ENCODE results near the gene AKR7A3.
A peak's percentile ranks its signal among the peaks of the same experiment; 100 is the strongest.
"Not testable (repeated sequence)": the region's sequence is repeated elsewhere in the genome, so short reads cannot be mapped to it uniquely, and the experiment has no call there.

Gene AKR7A3

DNA sequence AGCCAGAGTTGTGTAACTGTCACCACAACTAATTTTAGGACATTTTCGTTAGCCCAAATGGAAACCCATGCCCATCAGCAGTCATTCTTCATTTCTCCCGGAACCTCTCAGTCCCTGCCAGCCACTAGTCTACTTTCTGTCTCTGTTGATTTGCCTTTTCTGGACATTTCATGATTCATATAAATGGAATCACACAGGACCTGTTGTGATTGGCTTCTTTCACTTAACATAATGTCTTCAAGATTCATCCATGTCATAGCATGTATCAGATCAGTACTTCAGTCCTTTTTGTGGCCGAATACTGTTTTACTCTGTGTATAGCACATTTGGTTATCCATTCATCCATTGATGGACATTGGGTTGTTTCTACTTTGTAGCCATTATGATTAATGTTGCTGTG is 30.6 kb upstream of the AKR7A3 start:
- no peak for DNase-seq (ENCODE audit: low read depth)

DNA sequence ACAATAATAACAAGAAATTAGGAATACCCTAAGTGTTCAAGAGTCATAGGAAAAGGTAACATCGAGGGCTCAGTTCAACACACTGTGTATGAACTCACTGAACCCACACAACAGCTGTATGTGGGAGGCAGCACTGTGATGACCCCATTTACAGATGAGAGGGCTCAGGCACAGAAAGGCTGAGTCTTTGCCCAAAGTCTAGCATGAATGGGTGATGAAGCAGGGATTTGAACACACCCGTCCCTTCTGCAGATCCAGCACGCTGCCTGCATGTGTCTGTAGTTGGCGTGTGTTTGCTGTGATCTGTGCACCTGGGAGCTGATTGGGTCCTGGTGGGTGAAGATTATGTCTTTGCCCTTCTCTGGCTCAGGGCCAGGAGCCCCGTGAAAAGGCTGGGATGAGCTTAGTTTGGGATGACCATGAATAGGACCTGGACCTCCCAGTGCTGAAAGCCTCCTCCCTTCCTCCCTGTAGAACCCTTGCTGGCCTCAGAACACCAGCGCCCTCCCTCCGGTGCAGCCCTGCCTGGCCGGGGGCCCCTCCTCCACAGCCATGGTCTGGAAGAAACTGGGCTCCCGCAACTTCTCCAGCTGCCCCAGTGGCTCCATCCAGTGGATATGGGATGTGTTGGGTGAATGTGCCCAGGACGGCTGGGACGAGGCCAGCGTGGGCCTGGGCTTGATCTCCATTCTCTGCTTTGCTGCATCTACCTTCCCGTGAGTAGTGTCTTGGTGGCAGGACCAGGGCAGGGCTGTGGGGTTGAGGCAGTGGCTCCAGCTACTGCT is 28.7 kb upstream of the AKR7A3 start:
- no peak for DNase-seq (ENCODE audit: low read depth)

DNA sequence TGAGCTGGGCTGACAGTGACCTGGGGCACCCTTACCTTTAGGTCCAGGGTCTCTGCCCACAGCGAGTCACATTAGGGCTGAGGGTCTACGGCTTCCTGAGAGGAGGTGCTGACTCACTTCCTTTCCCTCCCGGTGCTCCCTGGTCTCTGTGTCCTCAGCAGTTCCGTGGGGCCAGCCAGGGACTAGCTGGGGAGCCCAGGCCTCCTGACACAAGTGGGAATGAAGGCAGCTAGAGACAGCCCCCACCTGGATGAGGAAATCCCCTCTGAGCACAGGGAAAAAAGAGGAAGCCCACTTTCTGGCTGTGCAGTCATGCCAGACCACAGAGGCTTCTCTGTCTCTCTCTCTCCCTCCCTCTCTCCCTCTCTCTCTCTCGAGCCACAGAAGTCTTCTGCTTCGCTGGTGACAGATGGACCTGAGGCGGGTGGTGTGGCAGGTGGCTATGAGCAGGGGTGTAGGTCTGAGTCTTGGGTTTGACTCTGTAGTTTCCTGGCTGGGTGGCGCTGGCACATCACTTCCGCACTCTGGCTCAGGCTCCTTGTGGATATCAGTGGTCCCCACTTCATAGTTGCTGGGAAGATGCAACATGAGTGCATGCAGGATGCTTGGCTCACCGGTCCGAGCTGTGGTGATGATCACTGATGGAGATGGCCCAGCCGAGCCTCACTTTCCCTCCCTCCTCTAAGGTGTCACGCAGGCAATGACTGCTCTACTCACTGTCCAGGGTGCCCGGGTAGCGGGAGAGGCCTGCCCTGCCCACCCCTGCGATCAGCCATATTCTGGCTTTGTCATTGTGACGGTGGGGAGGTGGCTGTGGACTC is 27.0 kb upstream of the AKR7A3 start:
- DNase-seq (ENCODE audit: low read depth), result no peak

DNA sequence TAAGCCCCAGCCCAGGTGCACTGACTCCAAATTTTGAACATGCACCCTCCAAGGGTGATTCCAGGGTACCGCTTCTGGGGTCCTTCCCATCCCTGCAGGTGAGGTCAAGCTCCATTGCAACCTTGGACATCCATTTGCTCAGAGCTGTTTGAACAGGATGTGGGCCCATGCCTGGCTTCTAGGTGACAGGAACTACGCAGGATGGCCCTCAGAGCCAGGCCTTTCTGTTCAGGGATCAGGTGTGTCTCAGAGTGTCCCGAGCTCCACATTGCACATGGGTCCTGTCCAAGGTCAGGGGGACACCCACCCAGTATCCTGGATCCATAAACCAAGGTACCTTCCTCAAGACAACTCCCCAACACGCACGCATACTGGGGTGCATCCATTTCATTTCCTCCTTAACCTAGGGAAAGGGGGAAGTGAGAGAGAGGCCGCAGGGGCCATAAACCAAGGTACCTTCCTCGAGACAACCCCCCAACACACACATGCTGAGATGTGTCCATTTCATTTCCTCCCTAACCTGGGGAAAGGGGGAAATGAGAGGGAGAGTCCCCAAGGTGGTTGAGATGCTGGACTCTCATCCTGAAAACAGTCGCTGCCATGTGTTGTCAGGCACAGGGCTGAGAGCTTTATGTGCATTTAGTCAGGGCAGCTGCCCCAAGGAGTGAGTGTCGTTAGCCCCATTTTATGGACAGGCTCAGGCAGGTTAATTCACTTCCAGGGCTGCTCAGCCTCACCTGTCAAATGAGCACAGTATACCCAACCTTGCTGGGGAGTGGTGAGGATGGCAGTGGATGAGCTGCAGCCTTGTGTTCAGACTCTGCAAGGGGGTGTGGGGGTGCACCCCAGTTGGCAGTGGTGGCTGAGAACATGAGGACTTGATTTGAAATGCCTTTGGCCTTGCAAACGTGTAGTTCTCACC is 25.7 kb upstream of the AKR7A3 start:
- no peak for DNase-seq (ENCODE audit: low read depth)

DNA sequence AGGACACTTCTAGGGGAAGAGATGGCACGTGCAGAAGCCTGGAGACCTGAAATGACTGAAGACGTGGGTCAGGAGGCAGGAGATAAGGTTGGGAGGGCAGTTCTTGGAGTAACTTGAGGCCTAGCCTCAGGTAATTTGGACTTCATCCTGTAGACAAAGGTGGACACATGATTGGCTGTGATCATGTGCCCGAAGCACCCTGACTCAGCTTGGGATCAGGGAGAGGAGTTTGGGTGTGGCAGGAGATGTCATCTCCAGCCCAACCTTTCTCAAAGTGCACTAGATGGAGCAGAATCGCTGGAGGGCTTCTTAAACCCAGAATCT is 25.0 kb upstream of the AKR7A3 start:
- DNase-seq (ENCODE audit: low read depth), result no peak

DNA sequence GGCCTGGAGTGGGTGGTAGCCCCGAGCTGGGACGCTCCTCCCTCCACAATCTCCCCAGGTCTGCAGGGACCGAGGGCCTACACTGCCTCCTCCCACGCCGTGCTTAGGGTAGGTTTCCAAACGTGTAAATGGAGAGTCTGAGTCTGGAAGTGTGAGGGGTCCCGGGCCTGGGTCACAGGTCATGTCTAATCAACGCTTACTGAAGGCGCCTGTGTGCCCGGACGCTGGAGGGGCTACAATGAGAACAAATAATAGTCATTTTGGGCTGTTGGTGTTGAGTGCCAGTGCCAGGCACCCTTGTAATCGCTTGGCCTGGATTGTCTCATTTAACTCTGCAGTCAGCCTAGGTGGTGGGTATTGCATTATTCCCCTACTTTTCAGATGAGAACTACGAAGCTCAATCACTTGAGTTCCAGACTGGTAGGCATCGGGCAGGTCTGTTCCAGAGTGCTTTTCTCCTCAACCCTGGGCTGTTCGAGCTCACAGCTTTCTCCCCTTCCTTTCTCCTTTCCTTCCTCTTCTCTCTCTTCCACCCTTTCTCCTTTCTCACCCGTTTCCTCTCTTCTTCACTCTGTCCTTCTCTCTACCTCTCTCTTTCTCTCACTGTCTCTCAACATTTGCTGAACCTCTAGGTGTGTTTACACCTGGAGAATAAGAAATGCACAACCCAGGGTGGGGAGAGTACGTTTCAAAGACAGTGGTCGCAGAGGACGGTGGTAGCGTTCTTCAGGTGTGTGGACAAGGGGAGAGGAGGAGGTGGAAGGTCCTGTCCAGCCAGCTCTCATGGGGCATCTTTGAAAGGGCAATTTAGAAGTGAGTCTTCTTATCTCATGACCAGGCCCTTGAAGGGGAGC is 24.4 kb upstream of the AKR7A3 start:
- DNase-seq (ENCODE audit: low read depth), result no peak

DNA sequence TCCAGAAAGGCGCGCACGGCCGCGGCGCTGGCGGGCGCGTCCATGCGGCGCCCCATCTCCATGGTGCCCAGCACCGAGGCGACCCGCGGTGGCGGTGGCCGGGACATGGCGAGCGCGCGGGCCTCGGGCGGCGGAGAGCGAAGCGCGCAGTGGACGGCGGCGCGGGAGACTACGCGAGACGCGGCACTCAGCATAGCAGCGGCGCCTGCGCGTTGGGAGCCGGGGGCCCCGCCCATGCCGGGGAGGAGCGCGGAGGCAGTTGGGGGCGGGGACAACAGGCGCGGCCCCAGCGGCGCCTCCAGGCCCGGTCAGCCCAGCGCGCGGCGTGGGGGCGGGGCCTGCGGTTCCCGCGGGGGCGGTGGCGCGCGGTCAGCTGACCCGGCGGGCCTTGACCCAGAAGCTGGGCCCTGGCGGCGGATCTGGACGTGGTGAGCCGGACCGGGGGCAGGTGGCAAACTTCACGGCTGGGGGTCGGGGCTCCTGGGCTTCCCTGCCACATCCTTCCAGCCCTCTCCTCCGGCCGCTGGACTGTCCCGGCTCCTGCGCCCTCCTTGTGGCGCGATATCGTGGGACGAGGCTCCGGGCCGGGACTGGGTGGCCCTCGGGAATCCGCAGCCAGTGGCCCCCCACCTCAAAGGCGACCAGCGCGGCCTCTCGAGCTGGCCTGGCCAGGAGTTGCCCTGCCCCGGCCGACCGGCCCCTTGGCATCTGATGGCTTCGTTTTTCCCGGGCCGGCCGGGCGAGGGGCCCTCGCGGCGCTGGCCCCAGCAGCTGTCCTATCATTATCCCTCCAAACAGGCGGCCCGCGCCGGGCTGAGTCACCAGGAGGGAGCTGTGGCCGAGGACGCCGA is 23.6 kb upstream of the AKR7A3 start, which contains the start of the genes AKR7A2 and SLC66A1:
AKR7A2 (minus strand) TSS at position 214 of the 851 bp plus-strand sequence; CDS start at position 194, 20 bp downstream.
SLC66A1 (plus strand) TSS at position 396 of the 851 bp plus-strand sequence. CDS start 5,352 bp downstream, outside the sequence.
- DNase-seq (ENCODE audit: low read depth), result peak; percentile 89

DNA sequence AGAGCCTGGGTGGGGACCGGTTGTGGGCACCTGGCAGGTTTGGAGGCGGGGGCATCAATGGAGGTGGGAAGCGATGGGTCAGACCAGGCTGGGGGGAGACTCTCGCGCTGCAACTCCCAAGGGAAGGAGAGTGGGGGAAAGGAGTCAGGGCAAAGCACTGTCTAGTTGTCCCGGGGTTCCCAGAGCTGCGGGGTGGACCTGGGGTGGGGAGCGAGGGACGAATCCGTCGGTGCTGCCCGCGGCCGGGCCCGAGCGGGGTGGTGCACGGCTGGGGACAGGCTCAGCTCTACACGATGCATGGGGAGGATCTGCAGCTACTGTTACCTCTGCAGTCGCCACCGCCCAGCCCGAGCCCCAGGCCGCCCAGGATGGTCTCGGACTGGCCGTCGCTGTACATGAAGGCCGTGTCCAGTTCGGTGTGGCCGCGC is 22.9 kb upstream of the AKR7A3 start:
- DNase-seq (ENCODE audit: low read depth), result peak; percentile 8

DNA sequence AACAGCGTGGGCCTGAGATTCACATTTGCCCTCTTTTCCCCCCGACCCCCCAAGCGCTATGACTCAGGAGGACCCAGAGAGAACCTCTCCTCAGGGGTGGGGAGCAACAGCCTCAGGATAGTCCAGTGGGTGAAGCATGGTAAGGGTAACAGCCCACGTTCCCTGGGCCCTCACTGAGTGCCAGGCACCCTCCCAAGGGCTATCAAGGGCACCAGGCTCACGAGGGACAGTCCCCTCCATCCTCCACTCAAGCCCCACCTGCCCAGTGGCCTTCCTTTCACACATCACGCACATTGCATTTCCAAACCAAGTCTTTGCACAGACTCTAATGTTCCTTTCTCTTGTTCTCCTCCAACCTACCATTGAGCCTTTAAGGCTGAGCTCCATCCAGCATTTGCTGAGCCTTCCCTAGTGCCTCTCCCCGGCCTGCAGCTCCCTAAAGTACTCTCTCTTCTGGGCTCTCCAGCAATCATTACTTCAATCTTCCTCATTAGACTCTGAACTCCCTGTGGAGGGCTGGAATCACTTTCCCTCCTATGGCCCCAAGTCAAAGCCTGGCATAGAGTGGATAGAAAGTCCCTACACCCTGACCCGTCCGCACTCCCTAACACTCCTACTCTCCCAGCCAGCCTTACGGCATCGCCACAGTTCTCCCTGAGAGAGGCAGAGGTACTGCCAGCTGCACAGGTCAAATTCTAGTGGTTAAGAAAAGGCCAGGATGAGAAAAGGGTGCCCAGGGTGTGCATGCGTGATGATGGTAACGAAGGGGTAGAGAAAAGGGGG is 22.3 kb upstream of the AKR7A3 start:
- DNase-seq (ENCODE audit: low read depth), result no peak

DNA sequence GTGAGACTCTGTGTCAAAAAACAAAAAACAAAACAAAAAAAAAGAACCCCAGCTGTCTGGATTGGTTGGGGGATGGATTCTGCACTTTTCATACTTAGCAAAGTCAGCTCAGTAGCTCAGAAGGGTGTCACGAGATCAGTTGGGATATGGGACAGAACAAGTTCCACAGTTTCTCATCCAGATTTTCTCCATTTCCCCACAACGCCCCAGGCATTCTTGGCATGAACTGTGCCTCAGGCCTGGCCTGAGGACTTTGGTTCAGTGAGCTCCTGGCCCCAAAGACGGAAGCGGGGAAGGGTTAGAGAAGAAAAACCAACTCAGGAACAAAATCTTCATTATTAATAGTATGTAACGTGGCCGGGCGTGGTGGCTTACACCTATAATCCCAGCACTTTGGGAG is 21.5 kb upstream of the AKR7A3 start:
- no peak for DNase-seq (ENCODE audit: low read depth)

DNA sequence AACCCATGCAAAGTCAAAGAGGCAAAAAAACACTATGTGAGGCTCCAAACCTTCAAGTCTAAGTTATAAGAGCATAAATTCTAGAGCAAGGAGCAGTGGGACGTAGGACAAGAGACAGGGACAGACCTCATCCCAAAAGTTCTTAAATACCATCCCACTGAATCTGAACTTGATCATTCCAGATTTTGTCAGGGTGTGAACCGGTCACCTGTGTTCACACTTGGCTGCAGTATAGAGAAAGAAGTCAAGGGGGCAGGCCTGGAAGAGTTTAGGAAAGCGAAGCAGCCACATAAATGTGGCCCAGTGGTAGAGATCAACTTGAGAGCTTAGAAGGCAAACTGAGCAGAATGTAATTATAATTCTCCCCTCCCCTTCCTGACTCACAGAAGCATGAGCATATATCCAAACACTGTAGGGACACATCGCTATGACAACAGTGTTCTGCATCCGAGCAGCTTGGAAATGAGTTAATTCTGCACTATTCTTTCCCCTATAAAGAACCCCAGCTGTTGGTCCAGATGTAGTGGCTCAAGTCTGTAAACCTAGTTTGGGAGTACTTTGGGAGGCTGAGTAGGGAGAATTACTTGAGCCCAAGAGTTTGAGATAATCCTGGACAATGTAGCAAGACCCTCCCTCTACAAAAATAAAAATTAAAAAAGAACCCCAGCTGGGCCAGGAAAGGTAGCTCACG is 20.7 kb upstream of the AKR7A3 start:
- DNase-seq (ENCODE audit: low read depth), result no peak

DNA sequence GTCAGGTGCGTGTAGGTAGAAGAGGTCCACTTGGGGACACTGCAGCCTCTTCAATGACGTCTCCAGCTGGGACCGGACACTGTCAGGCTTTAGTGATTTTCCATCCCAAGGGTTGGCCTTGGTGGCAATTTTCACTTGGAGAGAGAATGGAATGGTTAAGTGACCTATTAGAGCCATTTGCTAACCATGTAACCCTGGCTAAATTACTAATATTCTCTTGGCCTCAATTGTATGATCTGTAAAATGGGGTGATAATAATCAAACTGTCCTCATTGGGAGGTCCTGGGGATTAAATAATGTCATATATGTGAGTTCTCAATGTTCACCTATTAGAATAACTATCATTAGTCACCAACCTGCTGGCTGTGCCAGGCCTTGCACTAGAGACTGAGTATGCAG is 19.9 kb upstream of the AKR7A3 start:
- no peak for DNase-seq (ENCODE audit: low read depth)

DNA sequence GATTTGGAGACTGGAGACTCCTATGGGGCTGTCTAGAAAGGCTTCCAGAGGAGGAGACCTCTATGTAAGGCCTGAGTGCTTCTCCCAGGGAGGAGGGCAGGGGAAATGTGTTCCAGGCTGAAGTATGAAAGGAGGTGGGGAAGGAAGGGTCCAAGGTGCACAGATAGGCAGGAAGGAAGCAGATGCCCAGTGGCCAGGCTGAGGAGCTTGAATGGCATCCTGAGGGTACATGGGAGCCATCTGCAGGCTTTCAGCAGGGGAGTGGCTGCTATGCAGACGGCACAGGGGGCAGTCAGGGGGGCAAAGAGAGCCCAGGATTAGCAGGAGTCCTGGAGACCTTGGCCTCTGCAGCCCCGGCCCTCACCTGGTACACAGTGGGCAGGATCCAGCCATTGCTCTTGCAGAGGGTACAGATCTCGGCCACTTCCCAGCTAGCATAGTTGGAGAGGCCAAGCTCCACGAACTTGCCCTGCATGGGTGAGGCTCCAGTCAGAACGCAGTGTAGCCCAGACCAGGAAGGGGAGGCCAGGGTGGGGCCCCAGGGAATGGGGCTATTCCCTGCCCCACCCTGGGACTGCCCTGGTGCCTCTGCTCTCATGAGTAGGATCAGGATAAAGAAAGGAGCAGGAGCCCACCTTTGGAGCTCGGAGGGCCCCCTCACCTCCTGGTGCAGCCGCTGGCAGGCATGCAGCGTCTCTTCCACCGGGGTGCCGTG is 19.4 kb upstream of the AKR7A3 start:
- DNase-seq (ENCODE audit: low read depth), result no peak

DNA sequence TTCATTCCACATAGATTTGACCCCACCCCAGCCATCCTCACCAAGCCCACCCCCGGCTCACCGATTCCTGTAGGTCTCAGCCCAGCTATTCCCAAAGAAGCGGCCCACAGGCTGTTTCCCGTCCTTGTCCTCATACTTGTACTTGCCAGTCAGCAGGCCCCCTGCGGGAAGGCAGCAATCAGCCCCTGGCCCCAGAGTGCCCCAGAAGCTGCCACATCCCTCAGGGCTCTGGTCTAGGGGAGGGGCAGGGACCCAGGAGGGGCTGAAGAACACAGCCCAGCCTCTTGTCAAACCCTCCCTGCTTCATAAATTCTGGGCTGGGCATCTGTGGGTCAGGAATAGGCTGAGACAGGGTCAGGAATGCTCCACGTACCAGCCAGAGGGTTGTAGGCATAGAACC is 18.4 kb upstream of the AKR7A3 start:
- no peak for DNase-seq (ENCODE audit: low read depth)

DNA sequence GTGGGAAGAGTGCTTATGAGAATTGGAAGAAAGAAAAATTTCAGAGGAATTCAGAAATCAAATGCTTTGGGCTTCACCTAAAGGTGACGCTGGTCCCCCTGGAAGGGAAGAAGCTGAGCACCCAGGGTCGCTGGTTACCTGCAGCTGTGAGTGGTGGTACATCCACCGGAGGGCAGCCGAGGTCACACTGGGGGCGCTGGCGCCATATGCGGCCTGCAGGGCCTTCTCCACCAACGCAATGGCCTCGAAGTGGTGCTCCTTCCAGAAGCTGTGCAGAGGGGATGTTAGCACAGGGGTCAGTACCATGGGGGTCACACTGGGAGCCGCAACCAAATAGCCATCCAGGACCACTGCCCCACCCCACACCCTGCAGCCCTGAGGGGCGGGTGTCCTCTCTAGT is 17.3 kb upstream of the AKR7A3 start:
- DNase-seq (ENCODE audit: low read depth), result no peak

DNA sequence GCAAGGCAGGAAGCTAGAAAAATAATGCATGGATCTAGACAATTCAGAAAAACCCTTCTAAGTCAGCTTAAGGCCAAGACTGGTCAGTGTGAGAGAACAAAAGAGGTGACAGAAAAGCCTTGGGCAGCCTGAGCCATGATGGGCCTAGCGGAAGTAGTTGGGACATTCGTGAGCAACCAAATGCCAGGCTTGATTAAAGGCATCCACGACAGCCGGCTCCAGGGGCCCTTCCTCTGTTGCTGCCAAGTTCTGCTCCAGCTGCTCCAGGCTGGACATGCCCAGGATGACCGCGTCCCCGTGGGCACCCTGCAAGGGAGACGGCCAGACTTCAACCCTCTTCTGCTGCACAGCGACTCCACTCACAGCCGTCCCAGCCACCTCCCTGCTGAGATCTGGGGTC is 15.5 kb upstream of the AKR7A3 start:
- DNase-seq (ENCODE audit: low read depth), result not testable (repeated sequence)

DNA sequence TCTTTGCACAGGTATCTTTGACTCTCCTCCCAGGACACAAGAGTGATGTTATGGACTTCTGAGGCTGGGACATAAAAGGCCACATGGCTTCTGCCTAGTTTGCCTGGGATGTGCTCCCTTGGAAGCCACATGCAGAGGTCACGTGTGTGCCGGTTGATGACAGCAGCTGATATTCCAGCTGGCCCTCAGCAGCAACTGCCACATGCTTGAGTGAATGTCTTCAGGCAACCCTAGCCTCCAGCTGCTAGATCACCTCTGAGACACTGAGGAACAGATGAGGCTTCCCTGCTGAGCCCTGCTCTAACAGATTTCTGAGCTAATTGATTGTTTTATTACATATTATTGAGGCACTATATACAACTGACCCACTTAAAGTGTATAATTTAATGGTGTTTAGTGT is 11.6 kb upstream of the AKR7A3 start:
- no peak for DNase-seq (ENCODE audit: low read depth)

DNA sequence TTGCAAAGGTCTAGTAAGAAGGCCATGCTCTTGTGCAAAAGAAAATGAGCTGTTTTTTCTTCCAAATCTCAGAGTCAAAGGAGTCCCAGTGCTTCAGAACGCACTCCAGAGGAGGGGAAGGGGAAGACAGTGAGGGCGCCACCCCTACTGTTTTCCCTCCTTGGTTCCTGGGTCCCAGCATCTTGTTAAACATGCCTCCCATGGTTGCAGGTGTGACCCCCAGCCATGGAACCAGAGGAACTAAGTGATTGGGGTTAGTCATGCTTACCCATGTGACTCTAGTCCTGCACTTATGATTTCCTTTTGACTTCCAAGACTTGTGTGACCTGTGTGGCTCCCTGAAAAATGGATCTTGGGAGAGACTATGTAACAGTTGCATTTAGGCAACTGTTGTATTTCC is 6.1 kb upstream of the AKR7A3 start:
- no peak for DNase-seq (ENCODE audit: low read depth)

All from stimulated activated CD8-positive, alpha-beta memory T cell treated with anti-CD3 and anti-CD28 coated beads, Interleukin-12 subunit alpha, Interleukin-12 subunit beta, amount 100 ng/mL, for 4 hours (primary cell).